ENCODE results near the gene SLC6A5.
A peak's percentile ranks its signal among the peaks of the same experiment; 100 is the strongest.

SLC6A5 gene

DNA sequence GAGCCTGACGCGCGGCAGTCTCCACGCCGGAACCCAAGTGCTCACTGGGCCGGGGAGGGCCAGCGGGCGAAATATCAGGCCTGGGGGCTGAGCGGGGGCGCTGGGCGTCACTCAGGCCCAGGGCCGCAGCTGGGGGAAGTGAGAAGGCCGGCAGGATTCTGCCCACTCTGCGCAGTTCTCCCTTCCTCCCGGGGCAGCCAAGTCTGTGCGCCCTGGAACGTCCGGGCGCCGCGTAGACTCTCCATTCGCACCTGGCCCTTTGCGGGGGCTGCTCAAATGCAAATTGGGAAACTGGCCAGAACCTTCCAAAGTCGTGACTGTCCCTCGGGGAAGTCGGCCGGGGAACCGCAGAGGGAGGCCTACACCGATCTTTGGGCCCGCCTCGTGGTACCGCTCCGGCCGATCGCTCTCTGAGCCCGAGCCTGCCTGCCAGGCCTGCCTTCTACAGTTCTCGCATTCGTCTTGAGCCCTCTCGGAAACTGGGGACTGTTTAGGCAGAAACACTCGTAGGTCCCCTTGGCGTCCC lies 2.2 kb upstream of the SLC6A5 start:
- DNase-seq: no peak

DNA sequence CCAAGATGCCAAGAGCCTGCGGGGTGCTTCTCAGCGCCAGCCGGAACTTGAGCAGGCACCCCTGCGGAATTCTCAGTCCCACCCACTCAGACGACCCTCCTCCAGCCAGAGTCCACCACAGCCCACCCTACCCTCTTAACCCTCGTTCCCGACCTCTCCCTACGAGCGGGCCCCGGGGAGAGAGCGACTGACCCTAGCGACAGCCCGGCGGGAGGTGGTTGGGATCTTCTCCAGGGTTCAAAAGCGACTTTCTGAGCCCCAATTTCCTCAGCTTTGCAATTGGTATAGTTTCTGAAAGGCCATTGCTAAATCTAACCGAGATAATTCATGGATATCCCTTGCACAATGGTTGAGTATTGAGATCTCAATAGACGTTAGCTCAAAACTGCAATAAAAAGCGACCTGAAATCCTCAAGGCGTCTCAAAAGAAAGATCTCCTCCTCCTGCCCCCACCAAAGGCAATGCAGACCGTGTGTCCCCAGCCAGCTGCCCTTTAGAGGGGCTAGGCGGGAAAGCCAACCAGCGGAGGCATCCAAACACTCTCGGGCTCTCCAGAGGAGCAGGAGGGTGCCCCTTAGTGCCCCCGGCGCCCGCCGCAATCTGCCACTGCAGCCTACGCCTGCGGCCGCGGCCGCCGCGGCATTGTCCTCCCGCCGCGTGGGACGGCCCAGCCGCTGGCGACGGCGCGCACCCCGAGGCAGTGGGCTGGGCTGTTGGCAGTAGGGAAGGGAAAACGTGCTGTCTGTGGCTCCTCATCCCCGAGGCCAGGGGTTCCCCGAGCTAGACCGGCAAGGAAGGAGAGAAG lies 1.5 kb upstream of the SLC6A5 start:
- no peak for DNase-seq

DNA sequence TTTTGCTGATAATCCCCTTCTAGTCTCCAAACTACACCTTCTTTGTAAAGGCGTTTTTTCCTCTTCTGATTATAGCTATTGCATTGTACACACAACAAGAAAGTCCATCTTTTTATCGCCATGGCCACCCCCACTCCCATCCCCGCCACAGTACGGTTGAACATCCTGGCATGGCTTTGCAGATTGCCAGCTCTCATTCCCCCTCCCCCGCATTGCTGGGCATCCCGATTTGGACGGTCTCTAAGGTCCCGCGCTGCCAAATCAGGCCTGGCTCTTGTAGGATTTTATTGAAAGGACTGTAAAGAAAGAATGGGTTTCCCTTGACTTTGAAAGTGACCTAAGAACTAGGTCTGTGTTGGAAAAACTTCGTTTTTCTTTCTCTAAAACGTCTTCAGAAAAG lies 916 bp upstream of the SLC6A5 start:
- DNase-seq: no peak

DNA sequence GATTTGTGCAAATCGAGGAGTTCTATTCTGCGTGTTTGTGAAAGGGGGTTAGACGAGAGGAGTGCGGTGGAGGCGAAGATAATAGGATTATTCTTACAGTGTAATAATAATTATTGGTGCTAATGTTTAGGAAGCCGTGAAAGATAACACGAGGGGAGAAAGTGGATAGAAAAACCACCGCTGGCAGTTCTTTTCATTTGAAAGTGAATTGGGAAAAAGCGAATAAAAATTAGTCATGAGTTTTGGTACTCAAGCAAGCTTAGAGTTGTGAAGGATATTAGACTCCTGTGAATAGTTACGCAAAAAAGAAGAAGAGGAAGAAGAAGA lies 575 bp downstream of the SLC6A5 start:
- DNase-seq: no peak

DNA sequence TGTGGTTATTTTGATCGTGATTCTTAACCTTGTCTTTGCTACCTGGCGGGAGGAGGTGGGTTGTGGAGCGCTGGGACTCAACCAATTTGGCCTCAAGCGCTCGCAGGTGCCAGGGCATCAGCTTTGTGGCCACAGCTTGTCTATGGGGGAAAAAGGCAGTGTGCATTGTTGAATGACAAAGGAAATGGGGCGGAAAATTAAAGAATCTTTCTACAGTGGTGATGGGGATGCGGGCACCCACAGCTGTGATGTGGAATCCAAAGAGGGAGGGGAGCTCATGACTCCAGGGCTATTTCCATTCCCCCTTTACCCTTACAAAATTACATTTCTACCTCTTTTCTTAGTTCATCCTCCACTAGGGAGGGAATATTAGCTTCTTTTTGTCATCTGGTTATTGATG lies 1.1 kb downstream of the SLC6A5 start:
- no peak for DNase-seq

DNA sequence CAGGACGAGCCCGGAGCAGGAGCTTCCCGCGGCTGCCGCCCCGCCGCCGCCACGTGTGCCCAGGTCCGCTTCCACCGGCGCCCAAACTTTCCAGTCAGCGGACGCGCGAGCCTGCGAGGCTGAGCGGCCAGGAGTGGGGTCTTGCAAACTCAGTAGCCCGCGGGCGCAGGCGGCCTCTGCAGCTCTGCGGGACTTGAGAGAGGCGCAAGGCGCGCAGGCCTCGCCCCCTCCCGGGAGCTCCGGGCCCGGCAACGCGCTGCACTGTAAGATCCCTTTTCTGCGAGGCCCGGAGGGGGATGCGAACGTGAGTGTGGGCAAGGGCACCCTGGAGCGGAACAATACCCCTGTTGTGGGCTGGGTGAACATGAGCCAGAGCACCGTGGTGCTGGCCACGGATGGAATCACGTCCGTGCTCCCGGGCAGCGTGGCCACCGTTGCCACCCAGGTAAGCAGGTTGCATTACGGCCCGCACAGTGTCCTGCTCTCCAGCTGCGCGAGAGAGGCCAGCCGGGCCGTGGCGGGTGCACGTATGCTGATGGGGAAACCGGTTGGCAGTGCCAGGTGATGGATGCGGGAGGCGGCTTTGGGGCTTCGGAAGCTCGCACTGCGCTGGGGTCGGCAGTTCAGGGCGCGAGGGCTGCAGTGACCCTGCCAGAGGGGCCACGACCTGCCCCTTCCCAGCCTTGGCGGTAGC lies 2.0 kb downstream of the SLC6A5 start:
- DNase-seq: no peak

DNA sequence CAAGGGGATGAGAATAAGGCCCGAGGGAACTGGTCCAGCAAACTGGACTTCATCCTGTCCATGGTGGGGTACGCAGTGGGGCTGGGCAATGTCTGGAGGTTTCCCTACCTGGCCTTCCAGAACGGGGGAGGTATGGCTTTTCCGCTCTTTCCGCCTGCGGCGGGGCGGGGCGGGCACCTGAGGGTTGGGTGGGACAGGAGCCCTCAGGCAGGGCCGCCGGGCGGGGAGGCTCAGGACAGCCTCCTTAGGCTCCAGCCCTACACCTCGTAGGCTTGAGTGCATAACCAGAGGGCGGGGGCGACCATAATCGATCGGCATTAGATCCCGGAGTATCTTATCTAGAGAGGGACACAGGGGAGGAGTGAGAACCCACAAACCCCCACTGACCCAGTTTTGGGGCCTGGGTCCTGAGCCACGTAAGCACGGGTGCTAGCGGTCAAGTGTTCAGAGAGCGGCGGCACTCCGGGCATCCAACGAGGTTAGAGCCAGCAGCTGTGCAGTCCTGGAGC lies 4.9 kb downstream of the SLC6A5 start:
- DNase-seq: no peak

DNA sequence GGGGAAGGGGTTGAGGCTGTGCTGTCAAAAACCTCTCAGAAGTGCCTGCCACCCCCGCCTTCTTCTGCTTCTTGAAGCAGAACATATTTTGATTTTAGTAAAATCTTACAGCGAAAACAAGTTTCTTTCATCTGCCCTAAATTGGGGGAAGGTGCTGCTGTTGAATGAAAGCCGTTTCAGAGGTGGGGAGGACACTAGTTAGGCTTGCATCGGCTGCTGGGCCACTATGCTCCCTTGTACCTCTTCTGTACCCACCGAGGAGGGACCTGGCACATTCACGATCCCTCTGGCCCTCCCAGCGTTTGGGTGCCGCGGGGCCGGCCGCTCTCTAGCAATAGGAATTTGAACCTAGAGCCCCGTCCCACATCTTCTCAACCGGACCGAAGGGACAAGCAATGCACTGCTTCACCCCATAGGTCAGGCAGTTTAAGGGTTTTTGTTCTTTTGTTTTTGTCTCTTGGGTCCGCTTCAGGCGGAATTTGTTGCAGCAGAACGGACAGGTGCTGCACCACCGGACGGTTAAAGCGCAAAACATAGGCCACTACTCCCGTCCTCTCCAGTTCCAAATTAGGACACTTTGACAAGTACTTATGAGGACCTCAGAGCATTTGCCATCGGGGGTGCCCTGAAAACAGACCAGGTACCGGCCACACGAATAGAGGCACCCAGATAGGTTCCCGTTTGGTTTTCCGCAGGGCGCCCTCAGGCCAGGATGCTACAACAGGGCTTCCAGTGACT lies 5.6 kb downstream of the SLC6A5 start:
- no peak for DNase-seq

DNA sequence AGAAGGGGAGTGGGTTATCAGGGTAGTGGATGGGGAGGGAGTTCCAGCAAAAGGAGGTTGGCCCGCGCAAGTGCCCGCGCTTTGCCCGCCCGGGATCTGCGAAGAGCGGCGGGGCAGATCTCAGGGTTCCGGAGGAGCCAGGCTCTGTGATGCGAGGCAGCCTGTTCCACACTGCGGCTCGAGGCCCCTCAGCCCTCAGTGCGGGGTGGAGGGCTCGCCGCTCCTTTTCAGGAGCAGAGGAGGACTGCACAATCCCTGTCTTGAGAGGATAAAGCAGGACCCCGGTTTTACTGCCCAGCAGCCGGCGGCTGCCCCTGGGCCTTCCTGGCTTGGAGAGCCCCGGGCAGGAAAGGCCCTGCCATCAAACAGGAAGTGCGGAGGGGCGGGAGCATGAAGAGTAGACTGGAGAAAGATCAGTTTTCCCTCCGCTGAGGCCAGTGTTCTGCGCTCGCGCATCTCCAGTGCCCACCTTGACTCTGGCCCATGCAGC lies 6.2 kb downstream of the SLC6A5 start:
- DNase-seq: no peak

DNA sequence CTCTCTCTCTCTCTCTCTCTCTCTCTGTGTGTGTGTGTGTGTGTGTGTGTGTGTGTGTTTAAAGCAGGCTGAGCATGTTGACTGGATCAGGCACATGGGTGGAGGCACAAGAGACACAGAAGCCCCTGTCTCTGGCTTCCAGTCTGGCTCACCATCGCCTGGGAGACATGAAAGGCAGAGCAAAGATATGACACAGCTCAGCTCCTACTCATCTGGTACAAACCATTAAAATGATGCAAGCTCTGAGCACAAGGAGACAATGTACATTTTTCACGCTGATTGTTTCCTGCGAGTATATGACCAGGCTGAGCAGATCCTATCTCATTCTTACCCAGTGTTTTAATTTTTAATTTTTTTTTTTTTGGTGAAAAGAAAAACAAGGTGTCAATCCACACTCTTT lies 9.5 kb downstream of the SLC6A5 start:
- DNase-seq: no peak

DNA sequence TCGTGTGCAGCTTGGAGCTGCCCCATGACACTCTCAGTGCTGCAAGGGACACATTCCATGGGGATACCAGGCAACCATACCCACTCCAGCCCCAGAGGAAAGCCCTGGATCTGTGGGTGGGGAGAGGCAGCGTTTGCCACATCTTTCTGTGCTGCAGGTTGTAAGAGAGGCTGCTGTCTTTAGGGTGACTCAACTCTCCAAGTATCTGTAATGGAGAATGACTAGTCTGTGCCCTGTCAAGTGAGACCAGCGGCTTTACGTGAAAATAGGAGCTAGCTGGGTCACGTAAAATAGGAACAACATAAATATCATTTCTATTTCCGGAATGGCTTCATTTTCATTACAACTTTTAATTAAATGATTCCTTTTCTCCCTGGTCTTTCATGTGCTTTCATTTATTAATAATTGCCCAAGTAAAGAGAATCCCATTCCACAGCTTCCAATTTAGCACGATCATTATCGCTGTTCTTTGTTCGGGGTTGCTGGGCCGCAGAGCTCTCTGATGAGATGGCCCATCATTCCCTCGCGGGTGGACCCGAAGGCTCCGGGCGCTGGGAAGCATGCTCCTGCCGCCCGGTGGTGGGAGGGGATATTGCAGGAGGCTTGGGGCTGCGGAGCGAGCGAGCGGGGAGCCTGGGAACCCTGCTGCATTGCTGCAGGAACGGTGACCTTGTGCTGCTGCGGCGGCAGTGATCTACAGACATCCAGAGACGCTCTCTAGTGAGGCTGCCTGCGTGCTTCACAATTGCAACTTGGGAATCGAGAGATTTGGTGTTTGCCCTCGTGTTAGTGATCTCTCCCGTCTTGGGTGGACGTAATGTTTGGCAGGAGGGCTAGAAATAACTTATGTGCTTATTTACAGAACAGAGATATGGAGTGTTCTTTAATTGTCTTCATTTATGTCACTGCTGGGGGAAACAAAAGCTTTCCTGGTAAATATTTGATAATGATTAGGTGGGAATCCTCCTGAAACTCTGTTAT lies 10.6 kb downstream of the SLC6A5 start:
- DNase-seq: peak; percentile 52

DNA sequence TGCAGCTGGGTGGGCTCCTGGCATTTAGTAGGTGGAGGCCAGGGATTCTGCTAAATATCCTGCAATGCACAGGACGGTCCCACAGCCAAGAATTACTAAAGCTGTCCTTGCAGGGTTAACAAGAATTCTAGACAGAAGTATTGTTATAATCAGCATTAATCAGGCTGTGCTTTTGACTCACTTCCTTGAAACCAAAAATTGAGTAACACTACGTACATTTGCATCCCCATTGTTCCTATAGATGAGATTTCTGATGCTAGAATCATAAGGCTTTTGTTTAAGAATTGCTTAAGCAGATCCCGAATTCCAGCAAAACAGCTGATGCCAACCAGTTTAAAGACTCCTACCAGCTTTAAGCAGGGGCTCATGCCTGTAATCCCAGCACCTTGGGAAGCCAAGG lies 11.4 kb downstream of the SLC6A5 start:
- DNase-seq: no peak

DNA sequence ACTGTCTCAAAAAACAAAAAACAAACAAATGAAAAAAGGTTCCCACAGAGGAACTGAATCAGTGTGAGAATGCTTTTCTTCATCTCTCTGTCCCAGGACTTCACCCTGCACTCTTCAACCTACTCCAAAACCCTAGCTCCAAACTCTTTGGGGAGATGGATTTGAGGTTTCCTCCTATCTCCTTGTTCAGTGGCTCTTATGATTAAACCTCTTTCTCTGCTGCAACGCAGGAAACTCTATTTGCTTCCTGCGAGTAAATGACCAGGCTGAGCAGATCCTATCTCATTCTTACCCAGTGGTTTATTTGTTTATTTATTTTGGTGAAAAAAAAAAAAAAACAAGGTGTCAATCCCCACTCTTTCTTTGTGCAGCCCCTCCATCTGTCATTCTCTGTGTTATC lies 12.0 kb downstream of the SLC6A5 start:
- DNase-seq: no peak

DNA sequence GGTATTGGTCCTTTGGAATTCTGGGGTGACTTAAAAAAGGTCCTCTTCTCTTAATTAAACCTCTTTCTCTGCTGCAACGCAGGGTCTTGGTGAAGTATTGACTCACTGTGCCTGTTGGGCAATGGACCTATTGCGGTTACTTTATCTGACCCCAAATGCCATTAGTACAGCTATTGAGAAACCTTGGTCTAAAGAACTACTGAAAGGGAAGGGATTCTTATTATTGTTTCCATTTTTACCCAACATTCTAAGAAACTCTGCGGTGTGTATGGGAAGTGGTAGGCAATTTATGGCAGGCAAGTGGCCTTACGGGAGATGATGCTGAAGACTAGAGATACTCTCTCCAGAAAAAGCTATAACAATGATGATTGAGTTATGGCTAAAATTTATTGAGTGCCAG lies 12.5 kb downstream of the SLC6A5 start:
- DNase-seq: no peak

DNA sequence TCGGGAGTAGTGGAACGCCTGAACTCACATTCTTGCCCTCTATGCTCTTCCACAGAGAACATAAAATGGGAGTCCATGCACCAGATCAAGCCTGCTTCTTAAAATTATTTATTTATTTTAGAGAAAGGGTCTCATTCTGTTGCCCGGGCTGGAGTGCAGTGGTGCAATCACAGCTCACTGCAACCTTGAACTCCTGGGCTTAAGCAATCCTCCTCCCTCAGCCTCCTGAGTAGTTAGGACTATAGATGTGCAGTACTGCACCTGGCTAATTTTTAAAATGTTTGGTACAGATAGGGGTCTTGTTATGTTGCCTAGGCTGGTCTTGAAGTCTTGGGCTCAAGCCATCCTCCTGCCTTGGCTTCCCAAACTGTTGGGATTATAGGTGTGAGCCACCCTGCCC lies 13.0 kb downstream of the SLC6A5 start:
- DNase-seq: no peak

DNA sequence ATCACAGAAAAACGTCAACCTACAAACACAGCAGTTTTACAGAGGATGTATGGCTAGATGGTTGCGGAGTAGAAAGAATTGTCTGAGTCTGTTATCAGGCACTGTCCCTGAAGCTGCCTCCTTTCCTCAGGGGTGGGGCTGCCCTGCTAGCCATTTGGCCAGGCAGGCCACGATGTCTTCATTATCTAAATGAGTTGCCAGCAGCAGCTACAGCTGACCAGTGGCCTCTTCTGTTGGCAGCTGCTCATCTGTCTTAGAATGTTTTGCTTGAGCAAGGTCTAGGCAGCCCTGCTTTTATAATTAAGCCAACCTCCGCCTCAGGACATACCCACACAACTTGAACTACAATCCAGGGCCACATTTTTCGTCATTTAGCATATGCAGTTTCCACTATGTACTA lies 17.5 kb downstream of the SLC6A5 start:
- no peak for DNase-seq

DNA sequence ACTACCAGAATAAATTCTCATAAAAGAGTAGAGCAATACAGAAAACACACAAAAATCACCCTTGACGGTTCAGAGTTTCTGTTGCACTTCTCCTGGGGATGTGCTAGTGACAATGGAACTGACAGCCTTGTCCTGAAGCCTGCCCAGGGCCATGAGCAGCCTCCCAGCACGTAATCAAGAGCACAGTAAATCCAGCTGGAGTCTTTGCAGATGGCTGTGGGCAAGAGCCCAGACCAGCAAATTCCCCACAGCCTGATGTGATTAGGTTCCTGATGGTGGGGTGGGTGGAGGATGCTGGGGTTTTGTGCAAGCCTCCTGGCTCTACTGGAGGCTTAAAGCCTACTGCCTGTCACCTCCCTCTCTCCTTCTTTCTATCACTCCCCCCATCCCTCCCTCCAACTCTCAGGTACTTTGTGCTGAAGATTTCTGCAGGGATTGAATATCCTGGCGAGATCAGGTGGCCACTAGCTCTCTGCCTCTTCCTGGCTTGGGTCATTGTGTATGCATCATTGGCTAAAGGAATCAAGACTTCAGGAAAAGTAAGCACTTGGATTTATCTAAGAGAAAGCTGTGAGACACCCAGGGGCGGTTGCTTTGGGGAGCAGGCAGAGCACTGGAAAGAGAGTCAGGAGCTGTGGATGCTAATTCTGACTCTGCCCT lies 18.1 kb downstream of the SLC6A5 start:
- DNase-seq: no peak

DNA sequence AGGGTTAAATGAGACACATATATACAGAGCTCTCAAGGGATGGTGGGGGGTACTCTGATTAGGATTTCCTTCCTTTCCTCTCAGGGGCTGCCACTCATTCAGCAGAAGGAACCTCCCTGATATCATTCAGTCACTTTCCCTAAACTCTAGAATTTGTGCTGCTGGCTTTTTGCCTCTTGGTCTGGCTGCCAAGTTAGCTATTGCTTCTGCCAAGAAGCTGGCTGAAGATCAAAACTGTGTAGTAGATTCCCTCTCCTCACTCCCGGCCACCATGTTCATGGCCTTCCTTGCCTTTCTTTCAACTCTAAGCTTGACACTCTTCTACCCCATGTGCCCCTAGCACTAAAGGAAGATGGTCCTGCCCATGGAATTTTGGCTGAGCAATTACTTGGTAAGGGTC lies 18.7 kb downstream of the SLC6A5 start:
- DNase-seq: no peak

DNA sequence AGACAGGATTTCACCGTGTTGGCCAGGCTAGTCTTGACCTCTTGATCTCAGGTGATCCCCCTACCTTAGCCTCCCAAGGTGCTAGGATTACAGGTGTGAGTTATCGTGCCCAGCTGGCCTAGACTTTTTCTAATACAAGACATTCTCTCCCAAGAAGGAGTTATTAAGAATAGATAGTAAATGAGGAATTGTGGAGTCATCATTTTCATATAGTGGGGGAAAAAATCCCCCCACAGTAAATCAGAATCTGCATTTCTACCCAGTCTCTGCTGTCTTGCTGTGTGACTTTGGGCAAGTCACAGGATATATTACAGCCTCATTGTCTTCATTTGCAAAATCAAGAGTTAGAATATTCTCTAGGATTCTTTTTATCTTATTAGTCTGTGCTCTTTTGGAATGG lies 21.6 kb downstream of the SLC6A5 start:
- no peak for DNase-seq

DNA sequence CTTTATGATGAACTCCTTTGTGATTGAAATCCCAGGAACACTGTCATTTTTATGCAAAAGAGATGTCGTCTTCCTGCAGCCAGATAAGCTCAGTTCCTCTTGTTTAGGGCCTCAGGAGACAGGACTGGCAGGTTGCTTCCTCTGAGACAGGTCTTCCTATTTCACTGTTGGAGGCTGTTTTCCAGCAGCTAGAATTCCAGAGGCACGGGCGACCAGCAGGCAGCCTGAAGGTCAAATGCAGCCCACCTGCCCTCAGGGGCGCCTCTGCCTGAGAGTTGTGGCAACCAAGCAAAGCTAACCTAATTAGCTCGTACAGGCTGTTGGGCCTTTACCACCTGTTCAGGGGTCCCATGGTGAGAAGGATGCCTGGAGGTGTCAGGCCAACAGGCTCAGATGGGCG lies 22.3 kb downstream of the SLC6A5 start:
- no peak for DNase-seq

DNA sequence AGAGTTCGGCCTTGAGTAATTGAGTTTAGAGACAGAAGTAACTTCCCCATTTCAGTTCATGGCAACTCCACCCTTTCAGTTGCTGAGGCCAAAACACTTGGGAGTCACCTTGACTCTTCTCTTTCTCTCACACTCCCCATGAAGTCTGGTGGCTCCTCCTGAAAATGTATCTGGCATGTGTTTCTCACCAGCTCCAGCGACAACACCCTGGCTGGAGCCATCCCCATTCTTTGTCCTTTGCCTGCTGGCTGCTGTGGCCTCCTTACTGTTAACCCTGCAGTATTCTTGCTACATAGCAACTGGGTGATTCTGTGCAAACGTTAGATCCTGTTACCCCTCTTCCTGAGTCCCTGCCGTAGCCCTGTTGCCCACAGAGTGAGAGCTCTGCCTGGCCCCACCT lies 23.8 kb downstream of the SLC6A5 start:
- no peak for DNase-seq

DNA sequence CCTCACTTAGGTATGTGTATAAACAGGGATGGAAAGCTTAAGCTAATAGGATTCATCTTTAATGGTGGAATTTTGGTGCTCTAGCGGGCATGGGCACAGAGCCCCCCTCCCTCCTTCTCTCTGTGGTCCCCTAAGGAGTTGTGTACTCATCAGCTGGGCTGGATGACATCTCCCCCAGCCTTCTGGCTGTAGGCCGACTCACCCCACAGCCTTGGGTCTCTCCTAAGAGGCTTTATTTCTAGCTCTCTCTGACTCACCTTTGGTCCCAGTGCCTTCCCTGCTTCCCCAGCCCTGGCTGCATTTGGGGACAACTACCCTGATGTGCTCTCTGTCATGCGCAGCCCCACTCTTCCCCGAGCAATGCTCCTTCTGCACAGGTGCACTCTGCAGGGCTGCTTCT lies 26.9 kb downstream of the SLC6A5 start:
- no peak for DNase-seq

All from activated naive CD4-positive, alpha-beta T cell treated with Interleukin-2 at 50 U/mL for 16 hours (primary cell).